GM10248 (cell line): ENCODE results near the gene NGDN.

Experiments
- CTCF ChIA-PET: fragments of 300-600 bp; sonication (Branson Sonifier 250); formaldehyde crosslinking; extraction: SDS; loops from one replicate; lab custom pipeline; 2021; ENCODE audit warnings: antibody characterized with exemption; lab: Yijun Ruan, JAX
- POLR2A ChIA-PET: fragments of 350-650 bp; sonication (Branson Sonifier 250); formaldehyde crosslinking; extraction: SDS; loops from one replicate; lab custom pipeline; 2020; ENCODE audit warnings: antibody characterized with exemption; lab: Yijun Ruan, JAX
- DNase-seq: peaks from one replicate; pipeline ENCODE4 v3.0.0; 2012; ENCODE audit errors: extremely low spot score
- CTCF ChIP-seq: IDR thresholded peaks from 2 replicates; pipeline ENCODE4 v1.5.1; 2012; ENCODE audit warnings: mild to moderate bottlenecking, low read depth; ENCODE audit errors: extremely low read depth, missing control alignments, control extremely low read depth

Gene NGDN

GRCh38 chr14:23434488-23435222 is 34.8 kb upstream of the NGDN start:
- ChIA-PET POLR2A (no interaction called here), CTCF (no interaction called here)
- no peak for TF ChIP-seq CTCF
- DNase-seq: no peak

GRCh38 chr14:23435543-23436326 is 33.8 kb upstream of the NGDN start, which contains the start of gene MYH7:
Gene MYH7 (minus strand): TSS chr14:23435660. CDS start chr14:23433732, 1,928 bp downstream.
- CTCF ChIA-PET: interaction anchor here (0.7 to 1.6 kb wide), 4 partner anchors 13 to 56 kb away, joined by 3 to 5 read pairs (median 3); no protein-coding TSS in a partner anchor
- DNase-seq: no peak
- TF ChIP-seq CTCF: no peak
- POLR2A ChIA-PET: no interaction called here

- POLR2A ChIA-PET: no interaction called here
- CTCF ChIA-PET: interaction anchor here (0.7 to 1.6 kb wide), 7 partner anchors 10 to 57 kb away, joined by 3 to 6 read pairs (median 3); no protein-coding TSS in a partner anchor
- TF ChIP-seq CTCF: no peak
- no peak for DNase-seq
Measured at GRCh38 chr14:23436327-23437132, 33.0 kb upstream of the NGDN start.

- CTCF ChIA-PET: interaction anchor here (1.0 to 1.6 kb wide), 5 partner anchors 9 to 58 kb away, joined by 3 to 6 read pairs (median 4); no protein-coding TSS in a partner anchor
- POLR2A ChIA-PET: no interaction called here
- DNase-seq: no peak
- no peak for TF ChIP-seq CTCF
Measured at GRCh38 chr14:23437133-23438100, 32.1 kb upstream of the NGDN start.

- ChIA-PET CTCF (interaction anchor here (1.9 kb wide), 1 partner anchor 11 kb away, joined by 5 read pairs; no protein-coding TSS in a partner anchor), POLR2A (no interaction called here)
- no peak for TF ChIP-seq CTCF
- DNase-seq: no peak
Measured at GRCh38 chr14:23438101-23438971, 31.2 kb upstream of the NGDN start.
